Fibroblast of lung (primary cell): ENCODE data around the gene SEPHS1. TPM values are rescaled to one million over a fixed set of nuclear protein-coding genes. Genes with fewer than 3 reads are reported as not detected.

Experiments
- DNase-seq, 2 donors: peaks; one replicate each; pipeline versions ENCODE4 v3.0.0 to v3.0.0-alpha.2; 2010; ENCODE audit warnings: low read depth in 2 of 2
- H2AFZ ChIP-seq: 2 replicates; pipeline ENCODE4 v1.5.1; 2012; ENCODE audit warnings: low read length, control low read depth, inconsistent platforms
- H3K27ac ChIP-seq: 2 replicates; pipeline ENCODE4 v1.5.1; 2011; ENCODE audit warnings: low read length, control low read depth; ENCODE audit not compliant: insufficient read depth
- H3K27me3 ChIP-seq: 2 replicates; pipeline ENCODE4 v1.5.1; 2011; ENCODE audit warnings: mild to moderate bottlenecking, low read length; ENCODE audit not compliant: control insufficient read depth, insufficient read depth
- H3K36me3 ChIP-seq: 2 replicates; pipeline ENCODE4 v1.5.1; 2011; ENCODE audit warnings: low read length; ENCODE audit not compliant: control insufficient read depth, insufficient read depth
- H3K4me1 ChIP-seq: 2 replicates; pipeline ENCODE4 v1.5.1; 2011; ENCODE audit warnings: low read length; ENCODE audit not compliant: control insufficient read depth, insufficient read depth; ENCODE audit errors: extremely low read depth
- H3K4me2 ChIP-seq: 2 replicates; pipeline ENCODE4 v1.5.1; 2011; ENCODE audit warnings: low read length, control low read depth; ENCODE audit not compliant: insufficient read depth; ENCODE audit errors: extremely low read depth
- H3K4me3 ChIP-seq, 4 experiments: fragments of 200-600 bp in 1 of 4; sonication (generic) in 1 of 4; replicated peaks in 1 of 4; 2 replicates each; pipeline ENCODE4 v1.5.1; 2011 to 2016; ENCODE audit warnings: low read length in 4 of 4, low read depth in 3 of 4, mild to moderate bottlenecking in 3 of 4, control low read depth in 2 of 4, inconsistent platforms in 1 of 4, mixed read lengths in 1 of 4; ENCODE audit not compliant: insufficient read depth in 1 of 4; ENCODE audit errors: control extremely low read depth in 1 of 4
- H3K79me2 ChIP-seq: 2 replicates; pipeline ENCODE4 v1.5.1; 2012; ENCODE audit warnings: mild to moderate bottlenecking, low read length, inconsistent platforms; ENCODE audit not compliant: control insufficient read depth, insufficient read depth
- H3K9ac ChIP-seq: 2 replicates; pipeline ENCODE4 v1.5.1; 2011; ENCODE audit warnings: mild to moderate bottlenecking, low read length, control low read depth; ENCODE audit not compliant: insufficient read depth
- H3K9me3 ChIP-seq: 2 replicates; pipeline ENCODE4 v1.5.1; 2012; ENCODE audit warnings: low read depth, low read length; ENCODE audit not compliant: control insufficient read depth, insufficient read depth
- H4K20me1 ChIP-seq: 2 replicates; pipeline ENCODE4 v1.5.1; 2011; ENCODE audit warnings: low read length; ENCODE audit not compliant: control insufficient read depth, insufficient read depth; ENCODE audit errors: extremely low read depth
- EZH2 ChIP-seq: IDR thresholded peaks from 2 replicates; pipeline ENCODE4 v1.5.1; 2012; ENCODE audit warnings: low read length, control low read depth, mild to moderate bottlenecking; ENCODE audit errors: missing control alignments
- polyA plus RNA-seq, 2 donors: library from polyadenylated mRNA; depleted of rRNA in 1 of 2; stranded (reverse) in 1 of 2; unstranded in 1 of 2; fragments of >200 nt; gene quantifications; 2 replicates each; pipeline ENCODE4 v1.2.1, GENCODE V29; 2011 to 2012; ENCODE audit warnings: missing spikeins in 1 of 2
- total RNA-seq: library from RNA; depleted of rRNA; stranded (reverse); fragments of >200 nt; gene quantifications from 2 replicates; pipeline ENCODE4 v1.2.1, GENCODE V29; 2014
- TF ChIP-seq, protein P1 (sequence below), 2 donors: IDR thresholded peaks in 1 of 2; conservative IDR thresholded peaks in 1 of 2; 1 replicate in 1 of 2; 2 replicates in 1 of 2; pipeline ENCODE4 v1.5.1; 2011 to 2012; ENCODE audit warnings: low read length in 2 of 2, control low read depth in 1 of 2, inconsistent platforms in 1 of 2, low read depth in 1 of 2, mild to moderate bottlenecking in 1 of 2

SEPHS1 gene
- total and polyA plus RNA-seq, 2 donors (not counting 1 experiment from before 2014, with no cell fraction given), result 27.4 to 50.6 TPM

DNA sequence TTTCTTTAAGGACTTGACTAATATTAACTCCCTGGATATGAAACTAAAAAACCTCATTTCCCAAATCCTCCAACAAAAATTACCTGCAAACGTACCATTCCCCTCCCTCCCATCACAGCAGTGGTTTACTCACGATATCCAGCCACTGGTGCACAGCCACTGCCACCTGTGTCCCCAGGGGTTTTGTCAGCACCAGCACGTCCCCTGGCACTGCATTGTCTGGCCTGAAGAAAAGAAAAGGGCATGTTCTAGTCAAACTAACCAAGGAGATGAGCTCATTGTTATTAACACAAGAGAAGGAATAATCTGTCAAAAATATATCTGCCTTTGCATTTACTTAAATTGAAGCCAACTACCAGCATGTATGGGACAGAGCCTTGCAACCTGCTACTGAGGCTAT lies 18.5 kb downstream of the SEPHS1 start:
- no peak overlapping the region for H3K27ac ChIP-seq
- H3K79me2 ChIP-seq, result no peaks in the 10 kb centered on the region
- no peaks in the 10 kb centered on the region for H3K9me3 ChIP-seq
- no peak overlapping the region for H3K4me3 ChIP-seq
- H3K36me3 ChIP-seq, result peaks cover 5% of the 10 kb centered on the region
- H4K20me1 ChIP-seq, result no peaks in the 10 kb centered on the region
- no peak overlapping the region for H3K9ac ChIP-seq
- DNase-seq, result no peak
- TF ChIP-seq, protein P1, sequence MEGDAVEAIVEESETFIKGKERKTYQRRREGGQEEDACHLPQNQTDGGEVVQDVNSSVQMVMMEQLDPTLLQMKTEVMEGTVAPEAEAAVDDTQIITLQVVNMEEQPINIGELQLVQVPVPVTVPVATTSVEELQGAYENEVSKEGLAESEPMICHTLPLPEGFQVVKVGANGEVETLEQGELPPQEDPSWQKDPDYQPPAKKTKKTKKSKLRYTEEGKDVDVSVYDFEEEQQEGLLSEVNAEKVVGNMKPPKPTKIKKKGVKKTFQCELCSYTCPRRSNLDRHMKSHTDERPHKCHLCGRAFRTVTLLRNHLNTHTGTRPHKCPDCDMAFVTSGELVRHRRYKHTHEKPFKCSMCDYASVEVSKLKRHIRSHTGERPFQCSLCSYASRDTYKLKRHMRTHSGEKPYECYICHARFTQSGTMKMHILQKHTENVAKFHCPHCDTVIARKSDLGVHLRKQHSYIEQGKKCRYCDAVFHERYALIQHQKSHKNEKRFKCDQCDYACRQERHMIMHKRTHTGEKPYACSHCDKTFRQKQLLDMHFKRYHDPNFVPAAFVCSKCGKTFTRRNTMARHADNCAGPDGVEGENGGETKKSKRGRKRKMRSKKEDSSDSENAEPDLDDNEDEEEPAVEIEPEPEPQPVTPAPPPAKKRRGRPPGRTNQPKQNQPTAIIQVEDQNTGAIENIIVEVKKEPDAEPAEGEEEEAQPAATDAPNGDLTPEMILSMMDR (conservative IDR thresholded peaks at IDR 0.05 in 1 of 2, IDR thresholded peaks at IDR 0.05 in 1 of 2; ENCODE audit: low read depth in 1 of 2, low read length in 2 of 2), result no peak
- no peak for TF ChIP-seq EZH2
- H2AFZ ChIP-seq, result no peak overlapping the region
- H3K4me1 ChIP-seq, result no peaks in the 10 kb centered on the region
- no peak overlapping the region for H3K4me2 ChIP-seq
- H3K27me3 ChIP-seq, result no peaks in the 10 kb centered on the region

DNA sequence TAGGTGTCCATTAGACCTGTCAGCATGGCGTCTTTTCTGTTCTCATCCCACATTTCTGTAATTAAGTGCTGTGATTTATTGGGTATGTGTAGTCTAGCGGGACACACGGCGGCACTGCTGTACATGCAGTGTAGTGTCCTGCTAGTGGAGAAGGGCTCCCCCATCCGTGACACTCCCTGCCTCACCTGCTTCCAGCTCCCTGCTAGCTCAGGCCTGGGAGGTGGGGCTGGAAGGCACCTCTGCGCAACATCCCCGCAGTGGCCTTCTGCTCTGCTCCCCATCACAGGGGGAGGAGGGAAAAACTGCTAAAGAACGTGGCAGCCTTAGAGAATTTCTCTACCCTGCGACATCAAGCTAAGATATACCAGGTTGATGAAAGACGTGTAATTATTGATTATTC lies 19.5 kb downstream of the SEPHS1 start:
- H3K27me3 ChIP-seq, result no peaks in the 10 kb centered on the region
- H3K9ac ChIP-seq, result no peak overlapping the region
- no peak for DNase-seq
- no peaks in the 10 kb centered on the region for H3K4me1 ChIP-seq
- no peaks in the 10 kb centered on the region for H4K20me1 ChIP-seq
- no peak for TF ChIP-seq EZH2
- TF ChIP-seq, protein P1 (conservative IDR thresholded peaks at IDR 0.05 in 1 of 2, IDR thresholded peaks at IDR 0.05 in 1 of 2; ENCODE audit: low read depth in 1 of 2, low read length in 2 of 2), result no peak
- H3K27ac ChIP-seq, result no peak overlapping the region
- no peaks in the 10 kb centered on the region for H3K79me2 ChIP-seq
- H3K9me3 ChIP-seq, result no peaks in the 10 kb centered on the region
- no peak overlapping the region for H3K4me2 ChIP-seq
- no peak overlapping the region for H3K4me3 ChIP-seq
- peaks cover 5% of the 10 kb centered on the region for H3K36me3 ChIP-seq
- no peak overlapping the region for H2AFZ ChIP-seq

DNA sequence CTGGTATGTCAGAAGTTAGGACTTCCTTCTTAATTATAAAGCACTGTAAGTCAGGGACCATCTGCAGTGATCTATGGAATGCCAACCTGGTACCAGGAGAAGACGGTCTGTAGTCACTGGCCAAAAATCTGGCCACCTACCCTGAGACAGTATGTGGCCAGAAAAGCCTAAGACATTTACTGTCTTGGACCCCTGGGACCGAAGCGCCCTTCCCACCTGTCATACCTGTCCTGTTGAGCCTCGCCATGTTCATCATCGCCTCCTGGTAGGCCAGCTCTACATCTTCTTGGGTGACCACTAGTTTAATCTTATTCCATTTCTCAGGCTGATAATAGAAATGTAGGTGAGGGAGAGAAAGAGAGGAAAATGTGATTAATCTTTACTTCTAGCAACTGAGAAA lies 20.0 kb downstream of the SEPHS1 start:
- no peak for TF ChIP-seq EZH2
- TF ChIP-seq, protein P1 (conservative IDR thresholded peaks at IDR 0.05 in 1 of 2, IDR thresholded peaks at IDR 0.05 in 1 of 2; ENCODE audit: low read depth in 1 of 2, low read length in 2 of 2), result no peak
- no peaks in the 10 kb centered on the region for H3K9me3 ChIP-seq
- no peak overlapping the region for H3K4me2 ChIP-seq
- H3K27me3 ChIP-seq, result no peaks in the 10 kb centered on the region
- no peaks in the 10 kb centered on the region for H3K4me1 ChIP-seq
- peaks cover 5% of the 10 kb centered on the region for H3K36me3 ChIP-seq
- H2AFZ ChIP-seq, result no peak overlapping the region
- no peak overlapping the region for H3K4me3 ChIP-seq
- H3K27ac ChIP-seq, result no peak overlapping the region
- no peaks in the 10 kb centered on the region for H3K79me2 ChIP-seq
- H4K20me1 ChIP-seq, result no peaks in the 10 kb centered on the region
- H3K9ac ChIP-seq, result no peak overlapping the region
- no peak for DNase-seq
